Placental pericyte (primary cell): Measurements from ENCODE around the gene FERMT2. TPM values are rescaled to one million over a fixed set of nuclear protein-coding genes. Genes with fewer than 3 reads are reported as not detected.

Source experiments
- total RNA-seq: library from RNA; depleted of rRNA; stranded (reverse); fragments of >200 nt; gene quantifications from 2 replicates; pipeline ENCODE4 v1.2.3, GENCODE V29; 2012

Gene FERMT2, protein sequence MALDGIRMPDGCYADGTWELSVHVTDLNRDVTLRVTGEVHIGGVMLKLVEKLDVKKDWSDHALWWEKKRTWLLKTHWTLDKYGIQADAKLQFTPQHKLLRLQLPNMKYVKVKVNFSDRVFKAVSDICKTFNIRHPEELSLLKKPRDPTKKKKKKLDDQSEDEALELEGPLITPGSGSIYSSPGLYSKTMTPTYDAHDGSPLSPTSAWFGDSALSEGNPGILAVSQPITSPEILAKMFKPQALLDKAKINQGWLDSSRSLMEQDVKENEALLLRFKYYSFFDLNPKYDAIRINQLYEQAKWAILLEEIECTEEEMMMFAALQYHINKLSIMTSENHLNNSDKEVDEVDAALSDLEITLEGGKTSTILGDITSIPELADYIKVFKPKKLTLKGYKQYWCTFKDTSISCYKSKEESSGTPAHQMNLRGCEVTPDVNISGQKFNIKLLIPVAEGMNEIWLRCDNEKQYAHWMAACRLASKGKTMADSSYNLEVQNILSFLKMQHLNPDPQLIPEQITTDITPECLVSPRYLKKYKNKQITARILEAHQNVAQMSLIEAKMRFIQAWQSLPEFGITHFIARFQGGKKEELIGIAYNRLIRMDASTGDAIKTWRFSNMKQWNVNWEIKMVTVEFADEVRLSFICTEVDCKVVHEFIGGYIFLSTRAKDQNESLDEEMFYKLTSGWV
- 157 and 162 TPM in 2 replicates for total RNA-seq

DNA sequence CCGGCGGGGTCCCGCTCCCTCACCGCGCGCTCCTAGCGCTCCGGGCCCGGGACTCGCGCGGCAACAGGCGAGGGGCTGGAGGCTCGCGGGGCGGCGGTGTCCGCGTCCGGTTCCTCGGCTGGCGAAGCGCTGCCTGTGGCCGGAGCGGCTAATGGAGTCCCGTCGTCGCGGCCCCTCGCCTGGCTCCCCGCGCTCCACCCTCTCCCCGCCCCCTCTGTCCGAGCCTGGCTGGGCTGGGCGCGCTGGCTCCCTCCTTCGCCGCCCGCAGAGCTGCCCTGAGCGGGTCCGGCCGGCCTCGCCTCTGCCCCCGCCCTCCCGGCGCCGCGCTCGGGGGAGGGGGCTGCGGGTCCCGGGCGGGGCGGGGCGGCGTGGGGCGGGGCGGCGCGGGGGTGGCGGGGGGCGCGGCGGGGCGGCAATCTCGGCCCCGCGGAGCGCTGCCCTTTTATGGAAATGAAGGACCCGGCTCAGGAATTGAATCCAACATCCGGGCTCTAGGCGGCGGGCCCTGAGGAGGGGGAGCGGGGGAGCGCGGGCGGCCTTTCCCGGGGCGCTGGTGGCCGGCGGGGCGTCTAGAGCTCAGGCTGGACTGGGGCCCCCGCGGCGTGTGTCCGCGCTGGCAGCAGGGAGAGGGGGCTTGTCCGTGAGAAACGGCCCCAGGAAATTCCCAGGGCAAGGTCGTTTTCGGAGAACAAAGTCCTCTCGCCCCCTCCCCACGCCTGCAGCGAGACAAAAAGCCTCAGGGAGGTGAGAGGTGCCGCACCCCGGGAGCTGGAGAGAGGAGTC, at the start of gene FERMT2:
Gene FERMT2, minus strand, starts transcription at position 153 of the 783 bp plus-strand sequence. CDS start 482 bp downstream, outside the sequence.

Other genes with a start within 250 kb of the FERMT2 start
- 77.7 and 107 TPM in 2 replicates for gene PSMC6, start 243.8 kb downstream of the FERMT2 start, total RNA-seq
- gene STYX, start 220.9 kb downstream of the FERMT2 start, total RNA-seq = 17.9 and 38.4 TPM in 2 replicates
- gene GNPNAT1, start 159.4 kb downstream of the FERMT2 start, total RNA-seq = 19.0 and 46.8 TPM in 2 replicates
- 19.5 and 37.4 TPM in 2 replicates for gene DDHD1, start 202.3 kb upstream of the FERMT2 start, total RNA-seq